K562 (cell line): ENCODE results near the gene KCNA2.

Experiments
- CBX3 ChIP-seq, 2 experiments: IDR thresholded peaks; 1 replicate in 1 of 2; 2 replicates in 1 of 2; pipeline ENCODE4 v1.6.1; 2012; ENCODE audit warnings: inconsistent platforms in 2 of 2, low read length in 2 of 2, borderline replicate concordance in 1 of 2, control low read depth in 1 of 2
- CTCF ChIP-seq, 3 experiments: IDR thresholded peaks in 2 of 3; conservative IDR thresholded peaks in 1 of 3; 2 replicates each; pipeline ENCODE4 v1.5.1; 2011 to 2012; ENCODE audit warnings: low read length in 3 of 3, mild to moderate bottlenecking in 3 of 3, control low read depth in 2 of 3, improper control_type of control experiment in 1 of 3, inconsistent platforms in 1 of 3, low read depth in 1 of 3, mixed read lengths in 1 of 3, moderate library complexity in 1 of 3; ENCODE audit not compliant: insufficient read depth in 2 of 3
- EGR1 ChIP-seq: fragments of 450-650 bp; conservative IDR thresholded peaks from 2 replicates; pipeline ENCODE4 v1.6.1; 2017; ENCODE audit warnings: mild to moderate bottlenecking
- KDM4B ChIP-seq, 2 experiments: fragments of 450-650 bp in 1 of 2; sonication (generic) in 1 of 2; IDR thresholded peaks; 2 replicates each; pipeline ENCODE4 v1.6.1; 2016 to 2017; ENCODE audit warnings: borderline replicate concordance in 2 of 2, antibody characterized with exemption in 1 of 2, low read depth in 1 of 2, mild to moderate bottlenecking in 1 of 2
- POLR2A ChIP-seq: fragments of 450-650 bp; conservative IDR thresholded peaks from 2 replicates; pipeline ENCODE4 v1.6.1; 2016
- RAD21 ChIP-seq, 2 experiments: fragments of 250-450 bp in 1 of 2; fragments of 450-650 bp in 1 of 2; sonication (Bioruptor Pico) in 1 of 2; formaldehyde crosslinking in 1 of 2; IDR thresholded peaks in 1 of 2; conservative IDR thresholded peaks in 1 of 2; 2 replicates each; pipeline versions ENCODE4 v1.4.0 to v1.8.0; 2020 to 2022; ENCODE audit warnings: mild to moderate bottlenecking in 2 of 2, moderate library complexity in 1 of 2
- RBFOX2 ChIP-seq: fragments of 200-400 bp; formaldehyde crosslinking; IDR thresholded peaks from 2 replicates; pipeline ENCODE4 v1.6.1; 2017; ENCODE audit warnings: low read depth, mild to moderate bottlenecking, low read length, moderate library complexity
- SMARCE1 ChIP-seq: fragments of 450-650 bp; IDR thresholded peaks from 2 replicates; pipeline ENCODE4 v1.7.1; 2016; ENCODE audit warnings: mild to moderate bottlenecking
- SMC3 ChIP-seq: conservative IDR thresholded peaks from 2 replicates; pipeline ENCODE4 v1.6.1; 2011; ENCODE audit warnings: low read depth, low read length, improper control_type of control experiment; ENCODE audit not compliant: insufficient read depth
- USF1 ChIP-seq: sonication (generic); formaldehyde crosslinking; IDR thresholded peaks from 2 replicates; pipeline ENCODE4 v1.9.0; 2022; ENCODE audit warnings: mild to moderate bottlenecking, missing genetic modification reagents
- ZBTB8A ChIP-seq: fragments of 450-650 bp; IDR thresholded peaks from 2 replicates; pipeline ENCODE4 v1.6.1; 2018; ENCODE audit warnings: mild to moderate bottlenecking, moderate library complexity; ENCODE audit not compliant: partially characterized antibody
- ZNF511 ChIP-seq: sonication (generic); formaldehyde crosslinking; IDR thresholded peaks from 2 replicates; pipeline ENCODE4 v1.8.0; 2022; ENCODE audit warnings: mild to moderate bottlenecking, missing genetic modification reagents
- ZNF639 ChIP-seq, 2 experiments: fragments of 200-800 bp in 1 of 2; sonication (Bioruptor generic) in 1 of 2; sonication (generic) in 1 of 2; formaldehyde crosslinking in 1 of 2; IDR thresholded peaks in 1 of 2; conservative IDR thresholded peaks in 1 of 2; 2 replicates each; pipeline versions ENCODE4 v1.5.0 to v1.6.1; 2016 to 2020; ENCODE audit warnings: missing compliant biosample characterization in 1 of 2, missing genetic modification characterization in 1 of 2, missing genetic modification reagents in 1 of 2
- TF ChIP-seq, protein P1 (sequence below): sonication (generic); formaldehyde crosslinking; IDR thresholded peaks from 2 replicates; pipeline ENCODE4 v1.8.0; 2022; ENCODE audit warnings: missing genetic modification reagents, mild to moderate bottlenecking, borderline replicate concordance

DNA sequence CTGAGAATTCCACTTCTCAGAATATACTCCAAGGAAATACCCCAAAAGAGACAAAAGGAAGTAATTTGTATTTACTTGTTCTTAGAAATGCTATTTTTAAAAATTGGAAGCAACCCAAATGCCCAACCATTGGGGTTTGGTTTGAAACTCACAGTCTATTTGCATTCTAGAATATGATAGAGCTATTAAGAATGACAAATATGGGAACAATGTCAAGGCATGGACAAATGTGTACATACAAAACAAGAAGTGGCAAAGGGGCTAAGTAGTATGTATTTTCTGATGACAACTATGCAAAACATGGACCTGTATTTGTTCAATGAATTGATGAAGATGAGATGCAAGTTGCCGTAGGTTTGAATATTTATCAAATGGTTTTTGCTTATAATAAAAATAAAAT is 32.8 kb downstream of the KCNA2 start:
- TF ChIP-seq CTCF (IDR thresholded peaks at IDR 0.05 in 2 of 3, conservative IDR thresholded peaks at IDR 0.05 in 1 of 3; ENCODE audit: insufficient read depth in 2 of 3, low read depth in 1 of 3, low read length in 3 of 3) (no peak), RBFOX2 (no peak), ZNF511 (CRISPR knock-in tag) (no peak), ZNF639 (CRISPR knock-in tag; conservative IDR thresholded peaks at IDR 0.05 in 1 of 2, IDR thresholded peaks at IDR 0.05 in 1 of 2) (no peak), ZBTB8A (no peak), RAD21 (CRISPR knock-in tag; conservative IDR thresholded peaks at IDR 0.05 in 1 of 2, IDR thresholded peaks at IDR 0.05 in 1 of 2) (no peak), POLR2A (no peak), SMARCE1 (no peak), KDM4B (IDR thresholded peaks at IDR 0.05; ENCODE audit: borderline replicate concordance in 2 of 2, low read depth in 1 of 2) (no peak), SMC3 (no peak), EGR1 (no peak), CBX3 (IDR thresholded peaks at IDR 0.05; ENCODE audit: borderline replicate concordance in 1 of 2, low read length in 2 of 2) (no peak), USF1 (CRISPR knock-in tag) (no peak)
- TF ChIP-seq, protein P1, sequence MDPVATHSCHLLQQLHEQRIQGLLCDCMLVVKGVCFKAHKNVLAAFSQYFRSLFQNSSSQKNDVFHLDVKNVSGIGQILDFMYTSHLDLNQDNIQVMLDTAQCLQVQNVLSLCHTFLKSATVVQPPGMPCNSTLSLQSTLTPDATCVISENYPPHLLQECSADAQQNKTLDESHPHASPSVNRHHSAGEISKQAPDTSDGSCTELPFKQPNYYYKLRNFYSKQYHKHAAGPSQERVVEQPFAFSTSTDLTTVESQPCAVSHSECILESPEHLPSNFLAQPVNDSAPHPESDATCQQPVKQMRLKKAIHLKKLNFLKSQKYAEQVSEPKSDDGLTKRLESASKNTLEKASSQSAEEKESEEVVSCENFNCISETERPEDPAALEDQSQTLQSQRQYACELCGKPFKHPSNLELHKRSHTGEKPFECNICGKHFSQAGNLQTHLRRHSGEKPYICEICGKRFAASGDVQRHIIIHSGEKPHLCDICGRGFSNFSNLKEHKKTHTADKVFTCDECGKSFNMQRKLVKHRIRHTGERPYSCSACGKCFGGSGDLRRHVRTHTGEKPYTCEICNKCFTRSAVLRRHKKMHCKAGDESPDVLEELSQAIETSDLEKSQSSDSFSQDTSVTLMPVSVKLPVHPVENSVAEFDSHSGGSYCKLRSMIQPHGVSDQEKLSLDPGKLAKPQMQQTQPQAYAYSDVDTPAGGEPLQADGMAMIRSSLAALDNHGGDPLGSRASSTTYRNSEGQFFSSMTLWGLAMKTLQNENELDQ (CRISPR knock-in tag), result no peak
